HG03457 (cell line): Measurements from ENCODE around the gene PLXNA2.

Source experiments
- ATAC-seq: cut with Tn5 transposase; IDR thresholded peaks from one replicate; pipeline ENCODE4 v1.9.1; 2021; ENCODE audit warnings: moderate number of reproducible peaks; ENCODE audit not compliant: unreplicated experiment

The PLXNA2 gene

DNA sequence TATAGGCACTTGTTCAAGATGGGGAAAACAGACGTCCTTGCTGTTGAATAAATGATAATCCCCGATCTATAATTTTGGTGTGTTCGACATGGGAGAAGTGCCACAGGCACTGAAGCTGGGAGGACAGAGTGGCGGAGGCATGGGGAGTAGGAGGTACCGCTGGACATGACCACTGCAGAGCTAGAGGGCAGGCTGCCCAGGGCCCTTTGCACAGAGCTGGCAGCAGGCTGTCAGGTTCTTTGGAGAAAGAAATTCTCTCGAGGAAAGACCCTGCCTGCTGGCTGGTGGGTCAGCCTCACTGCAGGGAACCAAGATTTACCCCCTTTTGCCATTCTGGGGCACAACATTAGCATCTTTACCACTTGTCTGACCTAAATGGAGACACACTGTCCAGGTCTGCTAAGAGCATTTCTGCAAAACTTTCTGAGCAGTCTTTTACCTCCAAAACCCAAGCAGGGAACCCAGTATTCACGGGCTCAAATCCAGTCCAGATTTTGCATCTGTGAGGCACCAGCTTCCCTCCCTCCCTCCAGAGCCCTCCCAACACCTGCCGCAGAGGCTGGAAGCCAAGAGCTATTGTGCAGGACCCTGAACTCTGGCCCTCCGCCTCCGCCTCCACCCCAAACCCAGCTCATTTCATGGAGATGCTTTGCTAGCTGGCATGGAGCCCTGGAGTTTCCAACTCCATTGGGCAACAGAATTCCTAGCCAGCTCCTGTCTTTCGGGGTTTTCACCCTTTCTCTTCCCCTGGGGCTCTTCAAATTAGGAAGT lies 142.3 kb downstream of the PLXNA2 start:
- ATAC-seq: no peak

DNA sequence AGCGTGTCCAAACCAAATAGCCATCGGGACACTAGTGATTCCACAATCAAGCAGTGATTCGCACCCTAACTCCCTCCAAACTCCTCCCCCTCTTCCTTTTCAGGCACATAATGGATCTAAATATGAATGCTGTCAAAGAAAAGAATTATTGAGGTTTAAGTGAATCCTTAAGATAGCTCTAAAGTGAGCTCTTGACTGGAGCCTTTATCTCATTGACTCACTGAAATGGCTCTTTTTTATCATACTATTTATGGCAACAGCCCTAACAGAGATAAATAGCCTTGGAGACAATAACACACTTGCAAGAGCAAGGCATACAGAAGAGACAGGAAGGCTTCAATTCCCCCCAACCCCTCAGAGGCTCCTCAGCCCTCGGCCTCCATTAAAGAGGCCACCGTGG lies 143.3 kb downstream of the PLXNA2 start:
- no peak for ATAC-seq

DNA sequence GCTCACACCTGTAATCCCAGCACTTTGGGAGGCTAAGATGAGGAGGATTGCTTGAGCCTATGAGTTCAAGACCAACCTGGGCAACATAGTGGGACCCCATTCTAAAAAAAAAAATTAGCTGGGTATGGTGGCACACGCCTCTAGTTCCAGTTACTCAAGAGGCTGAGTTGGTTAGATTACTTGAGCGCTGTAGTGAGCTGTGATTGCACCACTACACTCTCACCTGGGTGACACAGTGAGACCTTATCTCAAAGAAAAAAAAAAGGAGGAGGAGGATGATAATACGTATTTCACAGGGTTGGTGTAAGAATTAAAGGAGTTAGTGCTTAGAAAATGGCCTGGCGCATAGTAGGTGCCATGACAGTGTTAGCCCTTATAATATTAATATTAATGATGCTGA lies 144.1 kb downstream of the PLXNA2 start:
- ATAC-seq: no peak

DNA sequence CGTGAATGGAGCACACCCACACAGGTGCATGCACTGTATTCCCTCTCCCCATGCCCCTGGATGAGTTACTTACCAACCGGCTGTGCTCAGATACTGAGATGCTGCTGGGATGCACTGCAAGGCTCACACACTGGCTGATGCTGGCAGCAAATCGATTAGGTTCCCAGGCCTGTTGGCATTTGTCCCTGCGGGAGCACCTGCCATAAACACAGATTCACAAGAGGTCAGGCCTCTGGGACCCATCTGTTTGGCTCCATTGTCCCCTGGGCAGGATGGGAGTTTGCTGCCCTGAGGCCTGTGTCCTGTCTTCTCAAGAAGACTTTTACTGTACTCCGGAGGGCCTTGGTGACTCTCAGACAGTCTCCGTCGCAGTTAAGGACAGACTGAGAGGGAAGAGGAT lies 145.4 kb downstream of the PLXNA2 start:
- ATAC-seq: no peak

DNA sequence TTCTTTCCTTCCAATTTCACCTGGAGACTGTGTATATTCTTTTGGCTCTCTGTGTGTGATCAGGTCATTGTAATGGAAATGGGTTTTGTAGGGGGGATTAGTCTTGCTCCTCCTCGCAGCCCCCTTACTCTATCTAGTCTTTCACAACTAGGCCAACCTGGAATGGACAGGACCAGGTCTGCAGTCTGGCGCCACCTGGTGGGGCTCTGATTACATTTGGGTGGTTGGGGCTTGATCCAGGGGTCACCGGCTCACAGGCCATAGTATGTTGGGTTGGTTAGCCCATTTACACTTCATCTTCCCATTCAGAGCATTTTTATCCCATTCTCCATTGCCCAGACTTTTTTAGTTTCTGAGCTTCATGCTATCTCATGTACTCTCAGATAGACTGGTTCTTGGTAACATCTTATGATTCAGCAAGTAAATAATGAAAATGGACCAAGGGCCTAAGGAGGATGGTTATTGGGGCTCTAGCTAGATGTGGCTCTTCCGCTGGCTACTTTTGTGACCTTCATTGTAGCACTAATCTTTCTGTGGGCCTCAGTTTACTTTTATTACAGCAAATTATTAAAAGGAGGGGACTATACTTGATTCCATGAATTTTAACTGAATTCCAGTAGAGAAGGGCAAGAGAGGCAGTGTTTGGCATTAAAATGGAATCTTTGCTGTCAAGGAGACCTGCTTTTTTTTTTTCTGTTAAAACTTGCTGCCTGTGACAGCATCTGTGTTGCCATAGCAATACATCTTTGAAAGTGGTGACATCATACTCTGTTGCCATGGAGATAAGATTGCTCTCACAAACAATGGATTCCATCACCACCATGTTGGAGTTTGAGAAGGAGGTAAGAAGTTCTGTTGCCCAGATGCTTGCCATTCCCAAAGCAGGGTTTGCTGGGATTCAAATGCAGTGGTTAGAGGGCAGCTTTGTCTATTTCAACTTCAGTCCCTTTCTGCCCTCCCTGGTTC lies 150.1 kb downstream of the PLXNA2 start:
- no peak for ATAC-seq

DNA sequence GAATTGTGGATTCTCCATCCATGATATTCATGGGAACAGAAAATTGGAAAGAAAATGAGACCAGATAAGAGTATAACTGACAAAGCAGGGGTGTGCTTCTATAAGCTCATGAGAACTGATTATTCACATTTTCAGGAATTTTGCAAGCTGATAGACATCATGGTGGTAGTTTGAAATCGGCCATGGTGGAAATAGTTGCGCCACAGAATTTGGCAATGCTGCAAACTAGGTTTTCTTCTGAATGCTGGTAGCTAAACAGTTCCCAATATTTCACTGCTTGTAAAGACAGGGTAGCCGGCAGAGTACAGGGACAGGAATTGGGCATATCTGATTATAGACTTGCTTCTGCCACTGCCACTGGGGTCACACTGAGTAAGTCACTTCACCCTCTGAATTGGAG lies 151.1 kb downstream of the PLXNA2 start:
- no peak for ATAC-seq

DNA sequence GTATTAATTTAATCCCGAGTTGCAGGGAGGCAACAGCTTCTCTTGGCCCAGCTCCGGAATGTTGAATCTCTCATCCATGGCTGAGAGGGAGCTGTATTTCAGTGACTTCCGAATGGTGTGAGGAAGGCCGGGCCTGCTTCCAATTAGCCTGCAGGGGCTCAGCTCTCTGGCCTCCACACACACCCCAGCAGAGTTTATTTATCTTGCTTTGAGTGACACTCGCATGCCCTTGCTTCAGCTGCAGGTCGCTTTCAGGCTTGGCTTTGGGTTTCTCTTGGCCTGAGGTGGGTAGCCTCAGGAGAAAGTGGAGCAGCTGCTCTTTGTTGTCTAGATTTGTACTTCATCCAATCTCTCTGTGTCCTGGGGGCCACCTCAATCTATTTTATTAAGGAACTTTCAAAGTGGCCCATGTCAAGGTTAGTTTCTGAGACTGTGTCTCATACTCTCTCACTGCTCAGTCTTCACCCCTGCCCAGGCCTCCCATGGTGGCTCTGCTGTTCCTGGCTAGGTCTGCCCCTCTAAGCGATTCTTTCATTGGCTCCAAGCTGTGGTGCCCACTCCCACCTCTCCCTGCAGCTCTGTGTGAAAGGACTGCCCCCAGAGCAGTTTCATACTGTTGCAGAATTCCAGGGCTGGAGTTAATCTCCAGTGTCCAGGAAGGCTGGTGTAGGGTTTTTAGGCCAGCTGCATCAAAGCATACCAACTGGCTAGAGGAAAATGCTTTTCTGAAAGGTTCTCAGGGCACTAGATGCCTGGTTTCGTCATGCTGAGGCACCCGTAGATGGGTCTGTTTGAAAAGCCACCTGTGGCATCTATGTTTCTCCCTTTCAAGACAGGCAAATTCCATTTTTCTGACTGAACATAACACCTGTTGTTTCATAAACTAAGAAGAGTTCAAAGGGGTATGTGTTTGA lies 153.5 kb downstream of the PLXNA2 start:
- ATAC-seq: no peak

DNA sequence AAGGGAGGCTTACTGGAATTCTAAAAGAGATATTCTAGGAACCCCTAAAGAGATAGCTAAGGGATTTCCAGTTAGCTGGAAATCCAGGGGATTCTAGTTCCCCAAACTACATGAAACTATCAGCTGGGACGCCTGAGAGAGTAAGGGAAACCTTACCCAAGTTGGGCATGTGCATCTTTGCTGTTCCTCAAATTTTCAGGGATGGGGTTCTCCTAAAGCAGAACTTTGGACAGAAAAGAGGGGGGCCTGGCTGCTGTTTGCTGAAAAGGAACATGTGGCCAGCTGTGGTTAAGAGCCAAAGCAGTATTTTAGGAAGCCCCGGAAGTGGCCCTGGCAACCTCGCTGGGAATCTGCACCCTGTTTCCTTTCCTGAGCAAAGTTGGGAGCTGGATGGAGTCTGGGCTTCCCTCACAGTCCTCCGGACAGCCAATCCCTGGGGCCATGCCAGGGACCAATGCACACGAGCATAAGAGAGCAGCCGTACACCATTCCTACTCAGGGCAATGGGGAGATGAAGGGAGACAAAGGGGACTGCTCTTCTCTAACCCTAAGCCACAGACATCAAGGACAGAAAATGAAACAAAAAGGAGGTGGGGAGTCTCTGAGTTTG lies 154.3 kb downstream of the PLXNA2 start:
- no peak for ATAC-seq

DNA sequence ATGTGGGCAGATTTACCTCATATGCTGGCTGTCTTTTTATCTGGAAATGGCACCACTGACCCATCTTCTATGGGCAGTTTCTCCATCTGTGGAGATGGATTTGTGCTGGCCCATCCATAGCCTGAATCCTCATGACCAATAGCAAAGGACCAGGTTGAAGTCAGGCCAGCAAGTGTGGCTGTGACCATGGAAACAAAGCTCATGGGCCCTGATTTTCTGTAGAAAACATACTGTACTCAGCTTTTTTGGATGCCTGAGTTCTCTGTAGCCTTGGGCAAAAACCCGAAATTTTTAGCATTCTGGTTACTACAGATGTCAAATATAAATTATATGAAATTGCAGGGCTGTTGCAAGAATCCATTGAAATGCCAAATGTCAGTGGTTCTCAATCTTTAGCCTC lies 155.0 kb downstream of the PLXNA2 start:
- ATAC-seq: no peak

DNA sequence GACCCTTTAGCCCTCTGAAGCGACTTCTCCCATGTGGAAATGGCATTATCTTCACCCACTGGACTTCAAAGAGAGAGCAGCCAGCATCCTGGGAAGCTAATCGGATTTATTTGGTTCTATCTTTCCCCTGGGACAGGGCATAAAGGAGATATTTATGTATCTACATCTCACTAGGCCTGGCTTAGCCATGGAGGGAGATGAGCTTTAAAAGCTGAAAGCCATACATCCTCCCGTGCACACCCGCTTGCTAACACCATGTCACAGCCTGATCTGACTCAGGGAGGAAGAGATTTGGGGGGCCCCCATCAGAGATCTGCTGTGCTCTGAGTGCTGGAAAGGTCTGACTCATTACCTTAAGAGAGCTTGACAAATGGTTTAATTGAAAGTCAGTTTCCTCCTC lies 155.9 kb downstream of the PLXNA2 start:
- no peak for ATAC-seq

DNA sequence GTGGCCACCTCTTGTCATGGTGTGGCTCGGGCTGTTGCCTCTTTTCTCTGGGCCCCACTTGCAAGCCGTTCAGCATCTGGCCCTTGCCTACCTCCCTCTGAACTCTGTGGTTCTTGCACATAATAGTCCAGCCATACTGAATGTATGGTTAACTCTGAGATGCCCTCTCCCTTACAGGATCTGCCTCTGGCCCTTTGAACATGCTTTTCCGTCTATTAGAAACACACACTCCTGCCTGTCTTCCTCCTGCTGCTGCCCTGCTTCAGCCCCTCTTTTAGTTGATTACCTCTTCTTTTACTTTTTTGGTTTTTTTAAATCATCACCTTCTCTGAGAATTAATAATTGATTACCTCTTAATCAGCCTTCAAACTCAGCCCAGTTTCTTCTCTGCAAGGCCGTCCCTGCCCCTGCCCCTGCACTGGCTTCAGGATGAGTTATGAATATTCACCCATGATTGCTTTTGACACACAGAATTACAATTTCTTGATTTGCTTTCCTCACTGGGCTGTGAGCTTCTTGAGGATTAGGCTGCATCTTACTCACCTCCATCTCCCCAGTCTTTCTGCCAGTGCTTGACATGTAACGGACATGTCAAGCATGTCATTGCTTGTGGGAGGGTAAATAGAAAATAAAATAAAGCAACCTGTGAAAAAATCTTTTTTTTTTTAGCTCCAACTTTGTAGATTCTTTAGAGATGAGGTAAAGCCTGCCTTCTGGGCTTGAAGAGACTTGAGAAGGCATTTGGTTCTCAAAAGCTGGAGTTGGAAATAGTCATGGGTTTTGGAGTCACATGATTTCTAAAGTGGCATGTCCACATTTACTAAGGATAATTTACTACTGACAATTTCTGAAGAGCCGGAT lies 158.3 kb downstream of the PLXNA2 start:
- no peak for ATAC-seq

DNA sequence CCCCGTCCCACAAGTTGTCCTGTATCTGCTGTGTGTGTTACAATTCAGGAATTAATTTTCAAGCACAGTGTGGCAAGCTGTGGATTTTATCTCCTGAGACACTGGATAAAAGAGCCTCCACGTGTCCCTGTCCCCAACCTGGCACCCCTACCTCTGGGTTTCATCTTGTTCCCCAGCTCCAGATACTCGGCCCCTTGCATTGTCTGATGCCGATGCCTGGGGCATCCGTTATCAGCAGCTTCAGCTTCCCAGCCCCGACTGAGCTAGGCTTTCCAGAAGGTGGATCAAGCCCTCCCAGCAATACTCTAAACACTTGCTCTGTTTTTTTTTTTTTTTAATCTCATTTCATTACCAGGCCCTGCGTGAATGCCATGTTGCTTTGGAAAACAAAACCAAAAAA lies 159.4 kb downstream of the PLXNA2 start:
- no peak for ATAC-seq

DNA sequence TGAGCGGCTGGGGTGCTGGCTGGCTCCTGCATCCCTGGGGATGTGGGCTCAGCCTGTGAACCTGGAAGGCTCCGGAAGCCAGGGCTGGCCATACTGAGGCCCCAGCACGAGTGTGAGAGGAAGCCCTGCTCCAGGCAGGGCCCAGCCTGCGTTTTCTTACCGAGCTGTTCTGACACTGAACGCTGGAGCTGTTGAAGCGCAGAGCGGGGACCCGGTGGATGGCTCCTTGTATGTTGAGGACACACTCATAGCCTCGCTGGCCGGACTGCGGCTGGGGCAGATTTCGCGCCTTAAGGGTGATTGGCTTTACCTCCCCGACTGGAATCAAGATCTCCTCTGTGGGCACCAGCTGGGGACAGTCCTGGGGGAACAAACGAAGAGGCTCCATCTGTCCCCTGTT lies 160.0 kb downstream of the PLXNA2 start:
- ATAC-seq: no peak

DNA sequence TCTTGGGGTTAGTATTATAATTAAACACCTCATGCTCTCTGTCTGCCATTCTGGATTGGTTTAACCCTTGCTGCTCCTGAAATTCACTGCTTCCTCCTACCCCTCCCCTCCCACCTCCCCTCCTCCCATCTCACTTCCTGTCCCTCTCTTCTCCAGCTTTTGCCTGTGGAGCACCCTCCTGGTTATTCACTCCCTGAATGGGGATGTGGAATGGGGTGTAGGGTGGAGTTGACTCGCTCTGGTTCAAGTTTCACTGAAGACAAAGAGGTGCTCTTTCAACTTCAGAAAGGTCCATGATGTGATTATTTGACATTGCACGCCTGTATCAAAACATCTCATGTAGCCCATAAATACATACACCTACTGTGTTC lies 160.5 kb downstream of the PLXNA2 start:
- no peak for ATAC-seq

DNA sequence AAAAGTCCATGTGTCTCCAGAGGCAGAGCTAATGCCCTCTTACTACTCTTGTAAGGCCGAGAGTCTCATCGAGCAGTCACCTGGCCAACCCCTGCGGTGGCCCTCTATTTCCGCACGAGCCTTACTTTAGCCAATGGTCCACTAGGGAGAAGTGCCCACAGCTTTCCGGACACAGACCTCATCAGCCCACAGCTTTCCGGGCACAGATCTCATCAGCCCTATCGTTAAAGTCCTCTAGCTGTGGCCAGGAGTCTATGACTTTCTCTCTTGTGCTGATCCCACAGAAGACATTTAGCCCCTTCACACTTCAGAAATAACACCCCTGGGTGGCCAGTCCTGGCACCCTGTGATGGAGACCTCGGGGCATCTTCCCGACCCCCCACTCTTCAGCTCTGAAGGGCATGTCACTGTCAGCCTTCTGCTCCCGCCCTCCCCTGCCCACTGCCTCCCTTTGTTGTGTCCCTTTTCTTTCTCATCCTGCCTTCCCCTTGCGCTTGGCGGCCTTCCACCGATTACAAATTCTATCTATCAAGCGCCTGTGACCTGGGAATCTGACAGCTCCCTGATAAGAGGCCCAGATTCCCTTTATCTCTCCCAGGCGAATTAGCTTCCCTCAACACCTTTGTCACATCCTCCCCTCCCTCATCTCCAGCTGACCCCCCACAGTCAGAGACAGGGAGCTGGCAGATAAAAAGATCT lies 161.0 kb downstream of the PLXNA2 start:
- no peak for ATAC-seq

DNA sequence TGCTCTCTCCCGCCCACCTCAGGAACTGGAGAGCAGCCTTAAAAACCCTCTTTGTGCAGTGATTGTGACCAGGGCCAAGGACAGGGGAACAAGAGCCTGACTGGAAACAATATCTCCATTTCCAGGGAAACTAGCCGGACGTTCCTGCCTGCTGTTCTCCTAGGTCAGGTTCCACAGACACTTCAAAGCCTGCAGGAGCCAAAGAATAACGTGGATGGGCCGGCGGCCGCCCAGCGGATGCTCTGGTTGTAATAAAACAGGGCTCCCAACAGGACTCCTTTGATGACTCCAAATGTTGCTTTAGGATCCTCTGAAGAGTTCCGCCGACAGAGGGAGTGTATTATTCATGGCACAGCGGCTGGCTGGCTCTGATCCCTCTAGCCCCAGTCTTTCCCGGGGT lies 162.2 kb downstream of the PLXNA2 start:
- ATAC-seq: no peak

DNA sequence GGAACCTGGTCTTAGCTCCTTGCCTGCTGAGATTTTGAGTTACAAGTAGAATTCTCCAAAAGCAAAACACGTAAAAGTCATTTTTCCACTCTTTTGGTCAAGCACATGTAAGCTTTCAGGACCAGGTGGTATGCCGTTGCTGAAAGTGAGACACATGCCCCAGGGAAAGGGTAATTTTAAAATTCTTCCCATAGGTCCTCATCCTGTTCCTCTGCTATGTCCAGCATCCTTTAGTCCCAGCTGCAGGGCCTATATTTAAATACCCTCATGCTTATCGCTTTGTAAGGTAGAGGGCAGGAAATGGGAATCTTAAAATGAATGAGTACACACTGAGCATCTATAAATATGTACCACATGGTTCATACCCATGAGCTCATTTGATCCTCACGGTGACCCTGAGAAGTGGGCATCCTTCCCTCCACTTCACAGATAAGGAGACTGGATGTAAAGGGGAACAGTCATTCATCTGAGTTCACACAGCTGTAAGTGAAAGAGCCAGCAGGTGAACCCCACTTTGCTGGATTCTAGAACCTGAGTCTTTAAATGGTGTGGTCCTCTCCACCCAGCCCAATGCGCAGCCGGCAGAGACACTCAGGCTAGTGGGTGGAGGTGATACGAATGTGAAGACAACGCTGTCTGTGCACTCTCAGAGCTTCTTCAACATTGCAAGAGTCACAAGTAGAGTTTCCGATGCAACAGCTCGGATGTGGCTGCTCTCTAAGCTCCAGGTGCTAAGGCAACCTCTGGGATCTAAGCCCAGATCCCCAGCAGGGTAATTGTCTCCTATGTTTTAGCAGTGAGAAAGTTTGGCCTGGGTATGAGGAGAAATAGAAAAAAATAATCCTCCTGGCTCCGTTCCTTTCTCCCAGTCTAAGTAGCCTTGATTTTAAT lies 163.5 kb downstream of the PLXNA2 start:
- ATAC-seq: no peak

DNA sequence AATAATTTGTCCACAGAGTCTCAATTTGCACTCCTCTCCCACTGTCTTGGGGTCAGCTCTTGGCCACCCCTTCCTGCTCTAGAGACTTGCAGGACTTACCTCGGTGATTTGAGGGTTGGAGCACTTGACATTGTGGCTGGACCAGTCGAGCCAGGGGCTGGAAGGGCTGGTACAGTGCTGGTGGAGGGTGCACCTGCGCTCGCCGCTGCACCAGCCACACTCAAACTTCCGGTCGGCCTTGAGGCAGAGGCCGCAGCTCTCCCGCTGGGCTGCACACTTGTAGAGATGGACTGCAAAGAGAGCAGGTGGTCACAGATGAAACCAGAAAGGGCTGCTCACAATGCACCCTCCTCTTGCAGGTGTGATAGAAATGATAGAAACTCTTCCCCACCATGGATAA lies 165.0 kb downstream of the PLXNA2 start:
- ATAC-seq: no peak
